ENCODE results near the gene HS6ST2.

DNA sequence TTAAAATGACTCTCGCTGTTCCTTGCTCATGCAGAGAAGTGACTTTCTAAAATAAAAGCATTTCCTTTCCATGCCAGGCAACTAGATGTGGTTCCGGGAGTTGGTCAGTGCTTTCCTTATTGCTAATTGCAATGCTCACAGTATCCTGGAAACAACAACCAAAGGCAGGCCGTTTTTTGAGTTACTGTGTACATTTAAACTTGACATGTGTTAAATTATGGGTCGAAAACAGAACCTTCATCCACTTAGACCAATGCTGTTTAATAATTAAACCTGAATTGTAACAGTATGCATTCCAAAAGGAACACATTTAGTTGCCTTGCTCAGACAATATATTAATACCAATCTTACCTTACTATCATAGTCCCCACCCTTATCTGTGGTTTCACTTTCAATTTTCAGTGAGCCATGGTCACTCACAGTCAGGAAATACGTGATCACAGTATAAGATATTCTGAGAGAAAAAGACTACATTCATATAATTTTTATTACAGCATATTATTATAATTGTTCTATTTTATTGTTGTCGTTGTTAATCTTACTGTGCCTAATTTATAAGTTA is 102.6 kb downstream of the HS6ST2 start:
- no peak for TF ChIP-seq POLR2AphosphoS5 (IDR thresholded peaks at IDR 0.05; ENCODE audit: low read depth, low read length)
- TF ChIP-seq, protein P1, sequence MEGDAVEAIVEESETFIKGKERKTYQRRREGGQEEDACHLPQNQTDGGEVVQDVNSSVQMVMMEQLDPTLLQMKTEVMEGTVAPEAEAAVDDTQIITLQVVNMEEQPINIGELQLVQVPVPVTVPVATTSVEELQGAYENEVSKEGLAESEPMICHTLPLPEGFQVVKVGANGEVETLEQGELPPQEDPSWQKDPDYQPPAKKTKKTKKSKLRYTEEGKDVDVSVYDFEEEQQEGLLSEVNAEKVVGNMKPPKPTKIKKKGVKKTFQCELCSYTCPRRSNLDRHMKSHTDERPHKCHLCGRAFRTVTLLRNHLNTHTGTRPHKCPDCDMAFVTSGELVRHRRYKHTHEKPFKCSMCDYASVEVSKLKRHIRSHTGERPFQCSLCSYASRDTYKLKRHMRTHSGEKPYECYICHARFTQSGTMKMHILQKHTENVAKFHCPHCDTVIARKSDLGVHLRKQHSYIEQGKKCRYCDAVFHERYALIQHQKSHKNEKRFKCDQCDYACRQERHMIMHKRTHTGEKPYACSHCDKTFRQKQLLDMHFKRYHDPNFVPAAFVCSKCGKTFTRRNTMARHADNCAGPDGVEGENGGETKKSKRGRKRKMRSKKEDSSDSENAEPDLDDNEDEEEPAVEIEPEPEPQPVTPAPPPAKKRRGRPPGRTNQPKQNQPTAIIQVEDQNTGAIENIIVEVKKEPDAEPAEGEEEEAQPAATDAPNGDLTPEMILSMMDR (IDR thresholded peaks at IDR 0.05) = no peak

Measured in SK-N-SH (cell line).